HG03196 (cell line): Measurements from ENCODE around the gene HTT-AS.
A peak's percentile ranks its signal among the peaks of the same experiment; 100 is the strongest.

Source experiments
- ATAC-seq: cut with Tn5 transposase; IDR thresholded peaks from one replicate; pipeline ENCODE4 v1.9.1; 2021; ENCODE audit not compliant: unreplicated experiment

Gene HTT-AS

GRCh38 chr4:3091464-3091863, 17.1 kb upstream of the HTT-AS start:
- ATAC-seq = no peak

DNA sequence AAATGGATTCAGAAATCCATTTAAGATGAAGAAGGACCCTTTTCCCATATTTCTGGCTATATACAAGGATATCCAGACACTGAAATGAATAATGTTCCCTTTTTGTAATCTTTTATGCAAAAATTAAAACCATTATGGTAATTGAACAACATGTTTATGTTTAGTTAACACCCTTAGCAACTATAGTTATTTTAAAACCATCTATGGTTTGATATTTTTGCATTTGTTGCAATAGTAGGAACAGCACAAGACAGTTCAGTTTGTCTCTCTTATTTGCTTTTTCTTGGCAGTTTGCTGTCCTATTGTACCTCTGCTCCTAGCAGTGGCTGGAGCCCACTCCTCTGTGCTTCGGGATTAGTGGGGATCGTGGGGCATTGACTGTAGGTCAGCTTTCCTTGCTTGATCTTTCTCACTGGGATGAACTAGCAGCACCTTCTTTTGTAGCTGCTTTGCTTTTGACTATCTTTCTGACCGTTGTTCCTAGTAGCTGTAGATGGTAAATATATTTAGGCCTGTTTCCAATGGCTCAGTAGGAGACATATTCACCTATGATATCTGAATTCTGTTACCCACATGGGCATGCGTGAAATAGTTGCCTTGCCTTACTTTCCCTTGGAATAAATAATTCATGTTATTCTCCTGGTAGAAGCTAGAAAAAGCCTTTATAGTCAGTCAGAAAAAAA, 12.9 kb upstream of the HTT-AS start:
- ATAC-seq = no peak

DNA sequence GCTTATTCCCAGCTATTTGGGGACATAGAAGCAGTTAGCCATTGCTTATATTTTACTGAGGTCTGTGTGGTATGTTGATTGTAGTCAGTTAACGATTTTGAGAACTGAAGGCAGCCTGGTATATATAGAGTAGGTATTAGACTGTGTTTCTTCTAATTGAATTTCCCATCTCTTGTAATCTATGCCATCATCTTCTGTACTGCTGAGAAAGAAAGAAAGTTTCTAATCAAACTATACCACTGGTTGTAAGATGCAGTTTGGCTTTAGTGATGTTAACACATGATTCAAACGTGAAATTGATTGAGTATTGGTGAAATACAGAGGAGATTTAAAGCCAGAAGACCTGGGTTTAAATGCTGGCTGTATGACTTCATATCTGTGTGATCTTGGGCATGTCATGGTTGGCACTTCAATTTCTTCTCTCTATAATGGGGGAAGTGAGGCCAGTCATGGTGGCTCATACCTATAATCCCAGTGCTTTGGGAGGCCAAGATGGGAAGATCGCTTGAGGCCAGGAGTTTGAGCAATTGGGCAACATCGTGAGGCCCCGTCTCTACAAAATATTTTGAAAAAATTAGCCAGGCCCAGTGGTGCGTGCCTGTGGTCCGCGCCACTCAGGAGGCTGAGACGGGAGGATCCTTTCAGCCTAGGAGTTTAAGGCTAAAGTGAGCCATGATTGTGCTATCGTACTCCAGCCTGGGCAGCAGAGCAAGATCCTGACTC, 11.8 kb upstream of the HTT-AS start:
- ATAC-seq = no peak

- no peak for ATAC-seq
Measured at GRCh38 chr4:3083732-3084131, 9.4 kb upstream of the HTT-AS start.

DNA sequence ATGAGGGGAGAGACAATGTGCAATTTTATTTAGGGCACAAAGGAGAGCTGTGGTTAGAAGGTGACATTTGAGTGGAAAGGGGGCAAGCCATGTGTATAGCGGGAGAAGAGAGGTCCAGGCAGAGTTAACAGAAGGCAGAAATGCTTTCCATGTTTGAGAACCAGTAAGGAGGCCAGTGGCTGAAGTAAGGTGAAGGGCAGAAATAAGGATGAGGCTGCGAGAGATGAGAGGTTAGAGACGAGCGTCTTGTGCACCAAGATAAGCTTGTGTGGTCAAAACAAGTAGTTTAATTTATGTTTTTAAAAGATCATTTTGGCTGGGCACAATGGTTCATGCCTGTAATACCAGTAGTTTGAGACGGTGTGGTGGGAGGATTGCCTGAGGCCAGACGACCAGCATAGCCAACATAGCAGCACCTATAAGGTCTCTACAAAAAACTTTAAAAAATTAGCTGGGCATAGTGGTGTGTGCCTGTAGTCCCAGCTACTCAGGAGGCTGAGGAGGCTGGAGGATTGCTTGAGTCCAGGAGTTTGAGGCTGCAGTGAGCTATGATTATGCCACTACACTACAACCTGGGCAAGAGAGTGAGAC, 8.7 kb upstream of the HTT-AS start:
- ATAC-seq = no peak

DNA sequence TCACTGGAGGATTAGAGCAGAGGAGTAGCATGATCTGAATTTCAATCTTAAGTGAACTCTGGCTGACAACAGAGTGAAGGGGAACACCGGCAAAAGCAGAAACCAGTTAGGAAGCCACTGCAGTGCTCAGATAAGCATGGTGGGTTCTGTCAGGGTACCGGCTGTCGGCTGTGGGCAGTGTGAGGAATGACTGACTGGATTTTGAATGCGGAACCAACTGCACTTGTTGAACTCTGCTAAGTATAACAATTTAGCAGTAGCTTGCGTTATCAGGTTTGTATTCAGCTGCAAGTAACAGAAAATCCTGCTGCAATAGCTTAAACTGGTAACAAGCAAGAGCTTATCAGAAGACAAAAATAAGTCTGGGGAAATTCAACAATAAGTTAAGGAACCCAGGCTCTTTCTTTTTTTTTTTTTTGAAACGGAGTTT, 5.4 kb upstream of the HTT-AS start:
- no peak for ATAC-seq

DNA sequence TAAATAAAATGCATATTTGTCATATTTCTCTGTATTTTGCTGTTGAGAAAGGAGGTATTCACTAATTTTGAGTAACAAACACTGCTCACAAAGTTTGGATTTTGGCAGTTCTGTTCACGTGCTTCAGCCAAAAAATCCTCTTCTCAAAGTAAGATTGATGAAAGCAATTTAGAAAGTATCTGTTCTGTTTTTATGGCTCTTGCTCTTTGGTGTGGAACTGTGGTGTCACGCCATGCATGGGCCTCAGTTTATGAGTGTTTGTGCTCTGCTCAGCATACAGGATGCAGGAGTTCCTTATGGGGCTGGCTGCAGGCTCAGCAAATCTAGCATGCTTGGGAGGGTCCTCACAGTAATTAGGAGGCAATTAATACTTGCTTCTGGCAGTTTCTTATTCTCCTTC, 3.5 kb upstream of the HTT-AS start:
- peak; percentile 31 for ATAC-seq

DNA sequence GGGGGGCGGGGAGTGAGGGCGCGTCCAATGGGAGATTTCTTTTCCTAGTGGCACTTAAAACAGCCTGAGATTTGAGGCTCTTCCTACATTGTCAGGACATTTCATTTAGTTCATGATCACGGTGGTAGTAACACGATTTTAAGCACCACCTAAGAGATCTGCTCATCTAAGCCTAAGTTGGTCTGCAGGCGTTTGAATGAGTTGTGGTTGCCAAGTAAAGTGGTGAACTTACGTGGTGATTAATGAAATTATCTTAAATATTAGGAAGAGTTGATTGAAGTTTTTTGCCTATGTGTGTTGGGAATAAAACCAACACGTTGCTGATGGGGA, 1.3 kb upstream of the HTT-AS start:
- ATAC-seq = no peak

DNA sequence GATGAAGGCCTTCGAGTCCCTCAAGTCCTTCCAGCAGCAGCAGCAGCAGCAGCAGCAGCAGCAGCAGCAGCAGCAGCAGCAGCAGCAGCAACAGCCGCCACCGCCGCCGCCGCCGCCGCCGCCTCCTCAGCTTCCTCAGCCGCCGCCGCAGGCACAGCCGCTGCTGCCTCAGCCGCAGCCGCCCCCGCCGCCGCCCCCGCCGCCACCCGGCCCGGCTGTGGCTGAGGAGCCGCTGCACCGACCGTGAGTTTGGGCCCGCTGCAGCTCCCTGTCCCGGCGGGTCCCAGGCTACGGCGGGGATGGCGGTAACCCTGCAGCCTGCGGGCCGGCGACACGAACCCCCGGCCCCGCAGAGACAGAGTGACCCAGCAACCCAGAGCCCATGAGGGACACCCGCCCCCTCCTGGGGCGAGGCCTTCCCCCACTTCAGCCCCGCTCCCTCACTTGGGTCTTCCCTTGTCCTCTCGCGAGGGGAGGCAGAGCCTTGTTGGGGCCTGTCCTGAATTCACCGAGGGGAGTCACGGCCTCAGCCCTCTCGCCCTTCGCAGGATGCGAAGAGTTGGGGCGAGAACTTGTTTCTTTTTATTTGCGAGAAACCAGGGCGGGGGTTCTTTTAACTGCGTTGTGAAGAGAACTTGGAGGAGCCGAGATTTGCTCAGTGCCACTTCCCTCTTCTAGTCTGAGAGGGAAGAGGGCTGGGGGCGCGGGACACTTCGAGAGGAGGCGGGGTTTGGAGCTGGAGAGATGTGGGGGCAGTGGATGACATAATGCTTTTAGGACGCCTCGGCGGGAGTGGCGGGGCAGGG, 711 bp upstream of the HTT-AS start:
- ATAC-seq = no peak

DNA sequence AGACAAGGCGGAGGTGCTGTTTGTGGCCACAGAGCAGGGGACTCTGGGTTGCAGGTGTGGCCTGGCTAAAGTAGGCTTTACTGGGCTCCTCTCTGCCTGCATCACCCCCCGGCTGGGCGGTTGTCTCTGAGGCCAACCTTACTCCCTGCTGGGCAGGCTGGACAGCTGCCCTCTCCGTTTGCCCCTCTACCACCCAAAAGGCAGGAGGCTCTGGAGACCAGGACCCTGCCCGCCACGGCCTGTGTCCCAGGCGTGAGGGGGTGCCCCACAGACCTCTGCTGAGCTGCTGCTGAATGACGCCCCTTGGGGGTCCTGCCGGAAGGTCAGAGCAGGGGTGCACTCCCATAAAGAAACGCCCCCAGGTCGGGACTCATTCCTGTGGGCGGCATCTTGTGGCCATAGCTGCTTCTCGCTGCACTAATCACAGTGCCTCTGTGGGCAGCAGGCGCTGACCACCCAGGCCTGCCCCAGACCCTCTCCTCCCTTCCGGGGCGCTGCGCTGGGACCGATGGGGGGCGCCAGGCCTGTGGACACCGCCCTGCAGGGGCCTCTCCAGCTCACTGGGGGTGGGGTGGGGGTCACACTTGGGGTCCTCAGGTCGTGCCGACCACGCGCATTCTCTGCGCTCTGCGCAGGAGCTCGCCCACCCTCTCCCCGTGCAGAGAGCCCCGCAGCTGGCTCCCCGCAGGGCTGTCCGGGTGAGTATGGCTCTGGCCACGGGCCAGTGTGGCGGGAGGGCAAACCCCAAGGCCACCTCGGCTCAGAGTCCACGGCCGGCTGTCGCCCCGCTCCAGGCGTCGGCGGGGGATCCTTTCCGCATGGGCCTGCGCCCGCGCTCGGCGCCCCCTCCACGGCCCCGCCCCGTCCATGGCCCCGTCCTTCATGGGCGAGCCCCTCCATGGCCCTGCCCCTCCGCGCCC, 920 bp downstream of the HTT-AS start:
- ATAC-seq = peak; percentile 31

- no peak for ATAC-seq
Measured at GRCh38 chr4:3071811-3072210, 2.5 kb downstream of the HTT-AS start.

GRCh38 chr4:3070709-3071500, 3.4 kb downstream of the HTT-AS start:
- ATAC-seq = no peak

DNA sequence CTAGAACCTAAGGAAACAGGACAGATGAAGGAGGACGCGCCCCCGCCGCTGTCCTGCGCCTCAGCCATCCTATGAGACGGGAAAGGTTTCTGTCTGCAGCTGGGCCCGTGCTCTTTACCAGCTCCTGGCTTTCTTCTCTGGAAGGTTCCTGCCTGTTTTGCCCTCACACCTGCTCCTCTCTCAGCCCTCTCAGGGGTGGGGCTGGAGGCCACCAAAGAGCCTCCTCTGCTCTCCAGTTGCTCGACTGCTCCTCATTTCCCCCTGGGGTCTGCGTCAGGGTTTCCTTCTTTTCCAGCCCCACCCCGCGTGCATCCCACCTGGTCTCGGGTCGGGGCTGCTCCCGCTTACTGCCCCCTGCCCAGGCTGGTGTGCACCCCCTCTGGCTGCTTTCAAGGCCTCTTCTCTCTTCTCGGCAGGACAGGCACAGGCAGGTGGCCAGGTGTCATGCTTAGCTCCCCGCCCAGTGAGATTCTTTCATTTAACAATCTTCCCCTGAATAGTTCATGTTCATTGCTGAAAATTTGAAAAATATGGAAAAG, 4.6 kb downstream of the HTT-AS start:
- ATAC-seq = no peak

DNA sequence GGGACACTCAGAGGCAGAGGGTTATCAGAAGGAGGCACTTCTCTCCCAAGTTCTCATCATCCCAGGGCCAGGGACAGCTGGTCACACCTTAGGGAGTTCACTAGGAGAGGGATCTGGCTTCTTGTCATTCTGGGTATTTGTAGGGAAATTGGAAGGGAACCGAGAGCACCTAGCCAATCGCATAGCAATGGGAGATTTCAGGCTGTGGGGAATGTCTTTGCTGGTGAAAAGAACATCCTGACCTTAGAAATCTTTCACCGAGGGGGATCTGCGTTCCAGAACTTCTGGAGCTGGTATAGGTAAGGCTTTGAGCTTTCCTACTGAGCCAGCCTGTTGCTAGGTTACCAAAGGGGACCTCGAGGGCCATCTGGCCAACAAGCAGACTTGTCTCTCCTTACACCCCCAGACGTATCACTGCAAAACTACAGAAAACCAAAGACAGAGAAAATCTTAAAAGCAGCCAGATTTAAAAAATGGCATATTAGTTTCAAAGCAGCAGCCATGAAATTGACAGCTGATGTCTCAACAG, 6.8 kb downstream of the HTT-AS start:
- ATAC-seq = no peak

DNA sequence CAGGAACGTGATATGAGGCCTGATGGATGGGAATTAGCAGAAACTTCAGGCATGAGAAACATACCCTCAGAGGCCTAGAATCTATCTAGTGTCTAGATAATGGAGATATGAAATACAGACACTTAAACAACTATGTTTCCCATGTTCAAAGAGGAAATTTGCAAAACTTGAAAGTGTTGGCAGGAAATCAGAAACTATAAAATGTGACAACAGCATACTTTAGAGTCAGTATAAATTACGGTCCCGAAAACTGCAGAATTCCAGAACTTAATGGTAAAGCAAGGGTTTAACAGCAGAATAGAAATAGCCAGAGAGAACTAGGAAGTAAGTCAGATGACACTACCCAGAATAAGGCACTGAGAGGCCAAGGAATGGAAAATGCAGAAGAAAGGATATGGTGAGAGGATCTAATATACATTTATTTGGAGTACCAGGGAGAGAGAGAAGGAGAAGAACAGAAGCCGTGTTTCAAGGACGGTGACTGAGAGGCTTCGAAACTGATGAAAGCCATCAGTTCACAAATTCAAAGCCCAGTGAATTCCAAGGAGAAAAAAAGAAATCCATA, 7.4 kb downstream of the HTT-AS start:
- no peak for ATAC-seq

GRCh38 chr4:3065551-3065950, 8.8 kb downstream of the HTT-AS start:
- ATAC-seq = no peak

DNA sequence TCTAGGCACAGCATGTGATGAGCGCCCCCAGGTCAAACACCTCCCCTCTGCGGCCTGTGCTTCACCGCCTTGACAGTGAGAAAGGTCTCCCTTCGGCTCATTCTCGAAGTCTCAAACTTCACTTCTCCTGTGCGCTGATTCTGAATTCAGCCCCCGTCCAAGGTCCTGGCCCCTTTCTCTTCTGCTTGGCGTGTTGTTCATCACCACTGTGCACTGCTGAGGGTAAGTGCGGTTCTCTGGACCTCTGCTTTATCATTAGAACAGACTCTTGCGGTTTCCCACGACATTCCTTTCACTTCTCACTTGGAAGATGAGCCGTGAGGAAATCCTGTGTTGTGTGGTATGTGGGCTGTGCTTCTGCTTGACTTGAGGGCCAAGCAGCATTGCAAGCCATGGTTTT, 11.9 kb downstream of the HTT-AS start:
- ATAC-seq = no peak

DNA sequence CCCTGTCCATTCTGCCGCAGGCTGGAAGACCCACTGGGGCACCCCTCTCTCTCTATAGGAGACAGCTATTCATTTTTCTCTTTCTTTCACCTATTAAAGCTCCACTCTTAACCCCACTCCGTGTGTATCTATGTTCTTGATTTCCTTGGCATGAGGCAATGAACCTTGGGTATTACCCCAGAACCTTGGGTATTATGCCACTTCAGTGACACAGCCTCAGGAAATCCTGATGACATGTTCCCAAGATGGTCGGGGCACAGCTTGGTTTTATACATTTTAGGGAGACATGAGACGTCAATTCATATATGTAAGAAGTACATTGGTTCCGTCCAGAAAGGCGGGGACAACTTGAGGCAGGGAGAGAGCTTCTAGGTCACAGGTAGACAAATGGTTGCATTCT, 13.4 kb downstream of the HTT-AS start:
- no peak for ATAC-seq

DNA sequence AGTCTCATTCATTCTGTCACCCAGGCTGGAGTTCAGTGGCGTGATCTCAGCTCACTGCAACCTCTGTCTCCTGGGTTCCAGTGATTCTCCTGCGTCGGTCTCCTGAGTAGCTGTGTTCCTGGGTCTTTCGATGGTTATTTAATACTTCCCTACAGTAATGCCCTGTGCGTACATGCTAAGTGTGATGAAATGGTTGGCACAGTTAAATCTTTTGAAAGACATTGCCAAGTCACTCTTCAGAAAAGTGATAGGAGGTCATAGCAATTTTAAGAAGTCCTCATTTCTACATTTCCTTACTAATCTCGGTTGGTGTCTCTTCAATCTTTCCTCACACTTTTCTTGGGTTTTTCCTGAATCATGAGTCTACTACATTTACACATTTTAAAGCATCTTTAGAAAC, 14.4 kb downstream of the HTT-AS start:
- no peak for ATAC-seq
